ENCODE results near the gene CAMK1.
A peak's percentile ranks its signal among the peaks of the same experiment; 100 is the strongest.

Gene CAMK1

DNA sequence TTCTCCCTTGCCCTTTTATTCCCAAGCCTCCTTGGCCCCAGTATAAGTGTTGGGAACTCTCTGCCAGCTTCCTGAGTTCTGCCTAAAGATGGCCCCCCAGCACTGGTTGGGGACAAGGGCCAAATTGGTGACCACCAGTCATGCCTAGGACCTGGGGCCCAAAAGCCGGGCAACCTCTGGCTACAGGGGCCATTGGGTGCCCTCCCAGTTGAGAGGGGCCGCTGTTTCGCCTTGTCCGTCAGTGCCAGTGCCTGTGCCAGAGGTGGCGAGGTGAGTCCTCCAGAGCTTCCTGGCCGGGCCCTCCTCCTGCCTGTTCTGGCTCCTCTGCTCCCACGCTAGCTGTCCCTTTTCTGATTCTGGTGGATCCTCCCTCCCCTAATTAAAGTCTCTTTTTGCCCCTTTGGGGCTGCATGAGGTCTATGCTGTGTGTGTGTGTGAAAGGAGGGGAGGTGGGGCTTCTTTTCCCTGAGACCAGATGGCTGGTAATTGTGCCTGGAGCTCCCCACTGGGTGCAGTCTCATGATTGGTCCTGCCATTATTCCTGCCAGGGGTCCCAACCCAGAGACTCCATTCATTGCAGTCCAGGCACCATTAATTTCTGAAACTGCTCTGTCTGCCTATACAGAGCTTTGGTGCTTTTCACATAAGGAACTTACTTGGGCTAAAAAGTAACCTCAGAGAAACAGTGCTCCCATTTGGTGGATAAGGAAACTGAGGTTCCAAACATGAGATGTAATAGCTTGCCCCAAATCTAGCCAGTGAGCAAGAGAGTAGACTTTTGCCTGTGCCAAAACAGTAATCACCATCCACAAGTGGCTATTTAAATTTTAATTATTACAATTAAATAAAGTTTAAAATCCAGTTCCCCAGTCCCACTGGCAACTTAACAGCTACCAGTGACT, 37.2 kb upstream of the CAMK1 start:
- Mint-ChIP-seq H3K4me3 (no peak overlapping the region), H3K4me1 (peaks cover 57% of the 10 kb centered on the region), H3K27ac (ENCODE audit: low read depth) (peak overlapping the region; percentile 19), H3K36me3 (ENCODE audit: insufficient read depth) (peaks cover 50% of the 10 kb centered on the region), H3K27me3 (no peaks in the 10 kb centered on the region), H3K9me3 (no peaks in the 10 kb centered on the region)
- no peak for ATAC-seq (replicated peaks; ENCODE audit: extremely low read depth, poor library complexity, severe bottlenecking)
- DNase-seq (ENCODE audit: low spot score in 2 of 2) = no peak

GRCh38 chr3:9806137-9806536, 36.4 kb upstream of the CAMK1 start:
- Mint-ChIP-seq H3K4me3 (no peak overlapping the region), H3K27me3 (no peaks in the 10 kb centered on the region), H3K27ac (ENCODE audit: low read depth) (no peak overlapping the region), H3K36me3 (ENCODE audit: insufficient read depth) (peaks cover 58% of the 10 kb centered on the region), H3K4me1 (peaks cover 49% of the 10 kb centered on the region), H3K9me3 (no peaks in the 10 kb centered on the region)
- DNase-seq (ENCODE audit: low spot score in 2 of 2) = no peak
- no peak for ATAC-seq (replicated peaks; ENCODE audit: extremely low read depth, poor library complexity, severe bottlenecking)

DNA sequence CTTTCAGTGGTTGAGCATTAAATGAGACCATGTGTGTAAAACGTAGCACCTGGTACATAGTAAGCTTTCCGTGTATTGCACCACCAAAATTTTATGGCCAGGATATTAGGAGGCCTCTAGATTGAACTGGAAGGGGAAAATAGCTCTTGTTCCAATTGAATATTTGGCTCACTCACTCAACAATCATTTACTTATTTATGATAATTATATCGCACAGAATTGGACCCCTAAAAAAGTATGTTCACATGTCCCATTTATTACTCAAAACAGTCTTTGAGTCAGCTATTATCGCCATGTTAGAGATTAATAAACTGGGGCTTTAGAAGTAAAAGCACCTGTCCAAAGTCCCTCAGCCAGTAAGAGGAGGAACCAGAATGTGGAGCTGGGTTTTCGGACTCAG, 35.2 kb upstream of the CAMK1 start:
- ATAC-seq (replicated peaks; ENCODE audit: extremely low read depth, poor library complexity, severe bottlenecking) (no peak), DNase-seq (ENCODE audit: low spot score in 2 of 2) (no peak)
- no peak overlapping the region for H3K27ac Mint-ChIP-seq (ENCODE audit: low read depth)
- no peak overlapping the region for H3K4me3 Mint-ChIP-seq
- H3K9me3 Mint-ChIP-seq = no peaks in the 10 kb centered on the region
- H3K27me3 Mint-ChIP-seq = no peaks in the 10 kb centered on the region
- H3K4me1 Mint-ChIP-seq = peaks cover 42% of the 10 kb centered on the region
- H3K36me3 Mint-ChIP-seq (ENCODE audit: insufficient read depth) = peaks cover 65% of the 10 kb centered on the region

DNA sequence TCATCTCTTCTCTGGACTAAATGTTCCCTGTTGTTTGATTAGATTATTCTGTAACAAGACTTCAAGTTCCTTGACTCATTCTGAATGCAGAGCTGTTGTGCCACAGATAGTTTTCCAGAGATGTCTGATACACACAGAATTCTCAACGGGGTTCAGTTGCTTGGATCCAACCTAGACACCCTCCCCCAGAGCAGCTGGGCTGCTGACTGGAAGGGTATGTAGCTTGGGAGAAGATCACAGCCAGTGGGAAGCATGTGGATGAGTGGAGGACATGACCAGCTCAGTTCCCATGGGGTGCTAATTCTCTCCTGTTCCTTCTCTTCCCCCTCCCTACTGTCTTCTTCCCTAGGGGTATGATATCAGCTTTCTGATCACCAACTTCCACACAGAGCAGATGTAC, 33.7 kb upstream of the CAMK1 start:
- H3K4me1 Mint-ChIP-seq = peaks cover 30% of the 10 kb centered on the region
- no peak overlapping the region for H3K27ac Mint-ChIP-seq (ENCODE audit: low read depth)
- peaks cover 75% of the 10 kb centered on the region for H3K36me3 Mint-ChIP-seq (ENCODE audit: insufficient read depth)
- no peaks in the 10 kb centered on the region for H3K9me3 Mint-ChIP-seq
- no peak for DNase-seq (ENCODE audit: low spot score in 2 of 2)
- no peak overlapping the region for H3K4me3 Mint-ChIP-seq
- no peaks in the 10 kb centered on the region for H3K27me3 Mint-ChIP-seq
- ATAC-seq (replicated peaks; ENCODE audit: extremely low read depth, poor library complexity, severe bottlenecking) = no peak

GRCh38 chr3:9800529-9800928, 30.8 kb upstream of the CAMK1 start:
- ATAC-seq (replicated peaks; ENCODE audit: extremely low read depth, poor library complexity, severe bottlenecking) (no peak), DNase-seq (ENCODE audit: low spot score in 2 of 2) (no peak)
- H3K9me3 Mint-ChIP-seq = no peaks in the 10 kb centered on the region
- H3K36me3 Mint-ChIP-seq (ENCODE audit: insufficient read depth) = peaks cover 83% of the 10 kb centered on the region
- no peak overlapping the region for H3K4me3 Mint-ChIP-seq
- no peak overlapping the region for H3K27ac Mint-ChIP-seq (ENCODE audit: low read depth)
- peaks cover 42% of the 10 kb centered on the region for H3K4me1 Mint-ChIP-seq
- no peaks in the 10 kb centered on the region for H3K27me3 Mint-ChIP-seq

GRCh38 chr3:9797196-9797945, 27.6 kb upstream of the CAMK1 start:
- Mint-ChIP-seq H3K9me3 (no peaks in the 10 kb centered on the region), H3K36me3 (ENCODE audit: insufficient read depth) (peaks cover 75% of the 10 kb centered on the region), H3K27ac (ENCODE audit: low read depth) (no peak overlapping the region), H3K4me3 (no peak overlapping the region), H3K27me3 (no peaks in the 10 kb centered on the region), H3K4me1 (peaks cover 47% of the 10 kb centered on the region)
- ATAC-seq (replicated peaks; ENCODE audit: extremely low read depth, poor library complexity, severe bottlenecking) (no peak), DNase-seq (ENCODE audit: low spot score in 2 of 2) (no peak)

DNA sequence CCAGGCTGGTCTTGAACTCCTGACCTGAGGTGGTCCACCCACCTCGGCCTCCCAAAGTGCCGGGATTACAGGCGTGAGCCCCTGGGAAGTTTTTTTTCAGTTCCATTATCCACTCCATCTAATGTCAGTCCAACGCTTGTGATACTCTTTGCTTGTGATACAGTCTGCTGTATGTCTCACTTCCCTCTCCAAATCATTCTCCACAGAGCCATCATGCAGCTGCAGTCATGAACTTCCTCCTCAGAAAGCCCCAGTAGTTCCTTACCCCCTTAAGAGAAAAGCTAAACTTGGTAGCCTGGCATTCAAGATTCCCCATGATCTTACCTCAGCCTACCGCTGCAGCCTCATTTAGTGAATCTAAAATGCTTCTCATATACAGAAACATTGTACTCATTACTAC, 25.5 kb upstream of the CAMK1 start:
- Mint-ChIP-seq H3K36me3 (ENCODE audit: insufficient read depth) (peaks cover 59% of the 10 kb centered on the region), H3K27me3 (no peaks in the 10 kb centered on the region), H3K27ac (ENCODE audit: low read depth) (no peak overlapping the region), H3K4me1 (peaks cover 65% of the 10 kb centered on the region), H3K9me3 (no peaks in the 10 kb centered on the region), H3K4me3 (peak overlapping the region; percentile 94)
- ATAC-seq (replicated peaks; ENCODE audit: extremely low read depth, poor library complexity, severe bottlenecking) = no peak
- DNase-seq (ENCODE audit: low spot score in 2 of 2) = no peak

DNA sequence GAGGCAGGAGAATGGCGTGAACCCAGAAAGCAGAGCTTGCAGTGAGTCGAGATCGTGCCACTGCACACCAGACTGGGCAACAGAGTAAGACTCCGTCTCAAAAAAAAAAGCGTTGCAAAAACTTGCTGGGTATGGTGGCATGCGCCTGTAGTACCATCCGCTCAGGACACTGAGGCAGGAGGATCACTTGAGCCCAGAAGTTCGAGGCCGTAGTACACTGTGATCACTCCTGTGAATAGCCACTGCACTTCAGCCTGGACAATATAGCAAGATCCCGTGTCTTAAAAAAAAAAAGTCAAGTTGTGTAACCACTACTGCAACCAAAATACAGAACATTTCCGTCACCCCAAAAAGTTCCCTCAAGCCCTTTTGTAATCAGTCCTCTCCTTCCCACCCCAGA, 24.7 kb upstream of the CAMK1 start:
- H3K36me3 Mint-ChIP-seq (ENCODE audit: insufficient read depth) = peaks cover 52% of the 10 kb centered on the region
- H3K9me3 Mint-ChIP-seq = no peaks in the 10 kb centered on the region
- peaks cover 69% of the 10 kb centered on the region for H3K4me1 Mint-ChIP-seq
- DNase-seq (ENCODE audit: low spot score in 2 of 2) = no peak
- H3K4me3 Mint-ChIP-seq = peak overlapping the region; percentile 94
- H3K27ac Mint-ChIP-seq (ENCODE audit: low read depth) = no peak overlapping the region
- no peak for ATAC-seq (replicated peaks; ENCODE audit: extremely low read depth, poor library complexity, severe bottlenecking)
- H3K27me3 Mint-ChIP-seq = no peaks in the 10 kb centered on the region

GRCh38 chr3:9793161-9793781, 23.5 kb upstream of the CAMK1 start:
- DNase-seq (ENCODE audit: low spot score in 2 of 2) (no peak), ATAC-seq (replicated peaks; ENCODE audit: extremely low read depth, poor library complexity, severe bottlenecking) (no peak)
- peaks cover 48% of the 10 kb centered on the region for H3K36me3 Mint-ChIP-seq (ENCODE audit: insufficient read depth)
- no peaks in the 10 kb centered on the region for H3K27me3 Mint-ChIP-seq
- peaks cover 67% of the 10 kb centered on the region for H3K4me1 Mint-ChIP-seq
- peak overlapping the region; percentile 97 for H3K27ac Mint-ChIP-seq (ENCODE audit: low read depth)
- H3K9me3 Mint-ChIP-seq = no peaks in the 10 kb centered on the region
- peak overlapping the region; percentile 94 for H3K4me3 Mint-ChIP-seq

DNA sequence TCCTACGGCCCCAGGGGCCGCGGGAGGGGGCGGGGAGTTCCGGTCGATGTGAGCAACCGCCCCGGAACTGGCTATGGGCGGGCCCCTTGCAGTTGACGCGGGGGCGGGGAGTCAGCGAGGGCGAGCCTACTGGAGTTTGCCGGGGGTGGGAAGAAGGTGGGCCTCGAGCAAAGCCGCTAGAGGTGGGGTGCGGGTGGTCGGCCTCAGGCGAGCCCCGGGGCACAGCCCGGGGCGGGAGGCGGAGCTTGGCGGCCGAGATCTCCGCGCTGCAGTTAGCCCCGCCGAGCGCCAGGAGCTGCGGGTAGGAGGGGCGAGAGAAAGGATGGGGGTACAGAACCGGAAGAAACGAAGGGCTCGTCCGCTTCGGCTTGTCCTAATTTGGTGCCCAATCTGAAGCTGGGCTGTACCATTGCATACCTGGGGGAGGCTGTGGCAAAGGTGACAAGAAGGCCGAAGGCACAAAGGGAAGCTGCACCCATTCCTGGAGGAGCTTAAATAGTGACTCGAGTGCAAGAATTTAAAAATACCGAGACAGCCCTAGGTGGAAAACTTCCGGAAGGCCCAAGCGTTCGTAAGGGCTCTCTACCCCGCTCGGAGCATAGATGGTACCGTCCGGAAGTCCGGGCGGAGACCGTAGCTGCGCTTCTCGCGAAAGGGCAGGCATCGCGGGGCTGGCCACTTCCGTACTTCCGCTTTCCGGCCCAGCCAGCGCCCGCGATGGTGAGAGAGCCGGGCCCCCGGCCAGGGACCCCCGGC, 22.8 kb upstream of the CAMK1 start, which contains the start of the genes ARPC4 and TADA3:
ARPC4 (plus strand) TSS at position 678 of the 756 bp plus-strand sequence; CDS start at position 718, 40 bp downstream.
TADA3 (minus strand) TSS at position 69 of the 756 bp plus-strand sequence. CDS start 1,007 bp downstream, outside the sequence.
- no peaks in the 10 kb centered on the region for H3K9me3 Mint-ChIP-seq
- DNase-seq (ENCODE audit: low spot score in 2 of 2) = peak; percentile 87 to 89
- H3K4me1 Mint-ChIP-seq = peaks cover 66% of the 10 kb centered on the region
- H3K27me3 Mint-ChIP-seq = no peaks in the 10 kb centered on the region
- peak within 1 kb of the TSS; percentile 97 for H3K27ac Mint-ChIP-seq (ENCODE audit: low read depth)
- H3K4me3 Mint-ChIP-seq = peak within 1 kb of the TSS; percentile 94
- peak; percentile 86 for ATAC-seq (replicated peaks; ENCODE audit: extremely low read depth, poor library complexity, severe bottlenecking)
- peaks cover 44% of the 10 kb centered on the region for H3K36me3 Mint-ChIP-seq (ENCODE audit: insufficient read depth)

GRCh38 chr3:9791790-9792404, 22.1 kb upstream of the CAMK1 start:
- H3K36me3 Mint-ChIP-seq (ENCODE audit: insufficient read depth) = peaks cover 43% of the 10 kb centered on the region

More at GRCh38 chr3:9791790-9792404, 22.1 kb upstream of the CAMK1 start:
- no peak for DNase-seq (ENCODE audit: low spot score in 2 of 2)
- H3K4me3 Mint-ChIP-seq = peak overlapping the region; percentile 94
- H3K9me3 Mint-ChIP-seq = no peaks in the 10 kb centered on the region
- peaks cover 64% of the 10 kb centered on the region for H3K4me1 Mint-ChIP-seq
- no peaks in the 10 kb centered on the region for H3K27me3 Mint-ChIP-seq
- peak overlapping the region; percentile 97 for H3K27ac Mint-ChIP-seq (ENCODE audit: low read depth)
- peak; percentile 0 for ATAC-seq (replicated peaks; ENCODE audit: extremely low read depth, poor library complexity, severe bottlenecking)
